Lower lobe of right lung (tissue), 2 donors: ENCODE results near the gene STAT1. TPM values are rescaled to one million over a fixed set of nuclear protein-coding genes. Genes with fewer than 3 reads are reported as not detected.

ENCODE experiments used
- ATAC-seq, 2 donors: fragments of 200-7000 bp; cut with Tn5 transposase; one replicate each; pipeline ENCODE4 v1.9.1; 2020 to 2022; ENCODE audit warnings: mild to moderate bottlenecking in 2 of 2, moderate library complexity in 2 of 2
- DNase-seq: peaks from one replicate; pipeline ENCODE4 v3.0.0-alpha.2; 2020
- H3K27ac ChIP-seq: fragments of 200-600 bp; one replicate; pipeline ENCODE4 v1.8.0; 2022
- H3K27me3 ChIP-seq: fragments of 200-600 bp; one replicate; pipeline ENCODE4 v1.8.0; 2022; ENCODE audit warnings: low read depth
- H3K36me3 ChIP-seq: fragments of 200-600 bp; one replicate; pipeline ENCODE4 v1.8.0; 2022; ENCODE audit warnings: mild to moderate bottlenecking
- H3K4me1 ChIP-seq: fragments of 200-600 bp; one replicate; pipeline ENCODE4 v1.8.0; 2022
- H3K4me3 ChIP-seq: fragments of 200-600 bp; one replicate; pipeline ENCODE4 v1.8.0; 2022; ENCODE audit warnings: mild to moderate bottlenecking
- H3K9me3 ChIP-seq: fragments of 200-600 bp; one replicate; pipeline ENCODE4 v1.8.0; 2022
- CTCF ChIP-seq: fragments of 200-600 bp; IDR thresholded peaks from one replicate; pipeline ENCODE4 v1.8.0; 2022; ENCODE audit warnings: antibody characterized with exemption, mild to moderate bottlenecking
- intact Hi-C: fragments of 100-400 bp; cut with DNase I; formaldehyde crosslinking; loops from one replicate; pipeline ENCODE4 v1.11.0; 2022
- total RNA-seq: library from RNA; stranded (reverse); fragmentation: NEBNext Ultra II Directional; extraction: Animal tissue kit (Norgen Biotek cat#: 25700); gene quantifications from one replicate; pipeline ENCODE4 v1.2.1, GENCODE V29; 2021
- donor health status: DM: no; HTN: yes; CAD: no; lungs with severe emphysema.

Gene STAT1
- total RNA-seq, 1 donor from 2014 or later: 103 TPM

GRCh38 chr2:191048073-191048472 lies 34.1 kb upstream of the STAT1 start:
- no peaks in the 10 kb centered on the region for H3K9me3 ChIP-seq
- no peaks in the 10 kb centered on the region for H3K27me3 ChIP-seq
- ATAC-seq (no peak), DNase-seq (no peak)
- H3K4me3 ChIP-seq: no peak overlapping the region
- intact Hi-C loops: no loop called here
- peaks cover 24% of the 10 kb centered on the region for H3K4me1 ChIP-seq
- TF ChIP-seq CTCF: no peak
- no peaks in the 10 kb centered on the region for H3K36me3 ChIP-seq
- H3K27ac ChIP-seq: no peak overlapping the region

- intact Hi-C loops: no loop called here
- Histone ChIP-seq H3K4me1 (peaks cover 3% of the 10 kb centered on the region), H3K9me3 (no peaks in the 10 kb centered on the region), H3K27me3 (no peaks in the 10 kb centered on the region), H3K4me3 (no peak overlapping the region), H3K27ac (no peak overlapping the region), H3K36me3 (no peaks in the 10 kb centered on the region)
- DNase-seq (no peak), ATAC-seq (no peak)
- TF ChIP-seq CTCF: no peak
Measured at GRCh38 chr2:191045141-191045540, 31.2 kb upstream of the STAT1 start.

- H3K4me1 ChIP-seq: peaks cover 4% of the 10 kb centered on the region
- TF ChIP-seq CTCF: no peak
- no peaks in the 10 kb centered on the region for H3K27me3 ChIP-seq
- no peak overlapping the region for H3K4me3 ChIP-seq
- ATAC-seq (no peak), DNase-seq (no peak)
- intact Hi-C loops: no loop called here
- H3K27ac ChIP-seq: no peak overlapping the region
- no peaks in the 10 kb centered on the region for H3K9me3 ChIP-seq
- no peaks in the 10 kb centered on the region for H3K36me3 ChIP-seq
Measured at GRCh38 chr2:191043438-191043837, 29.5 kb upstream of the STAT1 start.

GRCh38 chr2:191041418-191042161 lies 27.6 kb upstream of the STAT1 start:
- intact Hi-C loops: no loop called here
- Histone ChIP-seq H3K9me3 (no peaks in the 10 kb centered on the region), H3K4me1 (peaks cover 5% of the 10 kb centered on the region), H3K27ac (no peak overlapping the region), H3K36me3 (no peaks in the 10 kb centered on the region), H3K4me3 (no peak overlapping the region), H3K27me3 (no peaks in the 10 kb centered on the region)
- no peak for TF ChIP-seq CTCF
- peak; percentile 97 to 99 for ATAC-seq
- DNase-seq: peak; percentile 60

- no peak overlapping the region for H3K27ac ChIP-seq
- no peak for ATAC-seq
- peaks cover 9% of the 10 kb centered on the region for H3K4me1 ChIP-seq
- H3K36me3 ChIP-seq: no peaks in the 10 kb centered on the region
- intact Hi-C loops: no loop called here
- H3K27me3 ChIP-seq: no peaks in the 10 kb centered on the region
- TF ChIP-seq CTCF: no peak
- DNase-seq: no peak
- H3K9me3 ChIP-seq: no peaks in the 10 kb centered on the region
- no peak overlapping the region for H3K4me3 ChIP-seq
Measured at GRCh38 chr2:191039616-191040015, 25.6 kb upstream of the STAT1 start.
